Measurements from ENCODE around the gene EIPR1.

EIPR1 gene

DNA sequence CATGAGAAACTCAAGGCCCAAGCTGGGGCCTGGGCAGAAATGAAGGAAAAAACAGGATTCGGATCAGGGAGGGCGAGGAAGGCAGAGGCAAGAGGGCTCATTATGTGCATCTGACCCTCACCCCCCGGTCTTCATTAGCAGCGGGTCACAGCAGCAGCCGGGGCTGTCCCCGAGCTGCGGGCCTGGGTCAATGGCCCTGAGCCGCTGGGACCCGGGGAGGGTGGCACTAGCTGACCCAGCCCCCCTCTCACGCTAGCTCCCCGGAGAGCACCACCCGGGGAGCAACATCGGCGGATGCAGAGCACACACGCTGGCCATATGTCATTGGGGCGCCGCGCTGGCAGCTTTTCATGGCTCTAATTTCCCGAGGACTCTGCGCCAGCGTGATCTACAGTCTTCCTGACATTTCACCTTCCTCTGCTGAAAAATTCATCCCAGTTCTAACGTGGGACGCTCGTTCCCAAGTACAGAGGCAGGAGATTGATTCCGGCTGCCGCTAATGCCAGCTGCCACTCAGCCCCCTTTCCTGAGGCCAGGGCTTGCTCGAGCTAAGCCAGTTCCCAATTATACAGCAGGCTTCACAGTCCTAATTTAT, 63.7 kb downstream of the EIPR1 start:
- TF ChIP-seq, protein P1, sequence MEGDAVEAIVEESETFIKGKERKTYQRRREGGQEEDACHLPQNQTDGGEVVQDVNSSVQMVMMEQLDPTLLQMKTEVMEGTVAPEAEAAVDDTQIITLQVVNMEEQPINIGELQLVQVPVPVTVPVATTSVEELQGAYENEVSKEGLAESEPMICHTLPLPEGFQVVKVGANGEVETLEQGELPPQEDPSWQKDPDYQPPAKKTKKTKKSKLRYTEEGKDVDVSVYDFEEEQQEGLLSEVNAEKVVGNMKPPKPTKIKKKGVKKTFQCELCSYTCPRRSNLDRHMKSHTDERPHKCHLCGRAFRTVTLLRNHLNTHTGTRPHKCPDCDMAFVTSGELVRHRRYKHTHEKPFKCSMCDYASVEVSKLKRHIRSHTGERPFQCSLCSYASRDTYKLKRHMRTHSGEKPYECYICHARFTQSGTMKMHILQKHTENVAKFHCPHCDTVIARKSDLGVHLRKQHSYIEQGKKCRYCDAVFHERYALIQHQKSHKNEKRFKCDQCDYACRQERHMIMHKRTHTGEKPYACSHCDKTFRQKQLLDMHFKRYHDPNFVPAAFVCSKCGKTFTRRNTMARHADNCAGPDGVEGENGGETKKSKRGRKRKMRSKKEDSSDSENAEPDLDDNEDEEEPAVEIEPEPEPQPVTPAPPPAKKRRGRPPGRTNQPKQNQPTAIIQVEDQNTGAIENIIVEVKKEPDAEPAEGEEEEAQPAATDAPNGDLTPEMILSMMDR (IDR thresholded peaks at IDR 0.05; ENCODE audit: poor library complexity, severe bottlenecking), result no peak
- Histone ChIP-seq H3K36me3 (ENCODE audit: low read depth) (no peaks in the 10 kb centered on the region), H3K27ac (ENCODE audit: poor library complexity, severe bottlenecking) (no peak overlapping the region), H3K27me3 (ENCODE audit: insufficient read depth, poor library complexity, severe bottlenecking) (no peaks in the 10 kb centered on the region), H3K4me1 (ENCODE audit: insufficient read depth, poor library complexity, severe bottlenecking) (no peaks in the 10 kb centered on the region), H3K4me3 (ENCODE audit: severe bottlenecking) (no peak overlapping the region), H3K9me3 (ENCODE audit: severe bottlenecking) (no peaks in the 10 kb centered on the region)
- DNase-seq (ENCODE audit: low spot score), result no peak
- ATAC-seq (ENCODE audit: low read depth), result no peak

DNA sequence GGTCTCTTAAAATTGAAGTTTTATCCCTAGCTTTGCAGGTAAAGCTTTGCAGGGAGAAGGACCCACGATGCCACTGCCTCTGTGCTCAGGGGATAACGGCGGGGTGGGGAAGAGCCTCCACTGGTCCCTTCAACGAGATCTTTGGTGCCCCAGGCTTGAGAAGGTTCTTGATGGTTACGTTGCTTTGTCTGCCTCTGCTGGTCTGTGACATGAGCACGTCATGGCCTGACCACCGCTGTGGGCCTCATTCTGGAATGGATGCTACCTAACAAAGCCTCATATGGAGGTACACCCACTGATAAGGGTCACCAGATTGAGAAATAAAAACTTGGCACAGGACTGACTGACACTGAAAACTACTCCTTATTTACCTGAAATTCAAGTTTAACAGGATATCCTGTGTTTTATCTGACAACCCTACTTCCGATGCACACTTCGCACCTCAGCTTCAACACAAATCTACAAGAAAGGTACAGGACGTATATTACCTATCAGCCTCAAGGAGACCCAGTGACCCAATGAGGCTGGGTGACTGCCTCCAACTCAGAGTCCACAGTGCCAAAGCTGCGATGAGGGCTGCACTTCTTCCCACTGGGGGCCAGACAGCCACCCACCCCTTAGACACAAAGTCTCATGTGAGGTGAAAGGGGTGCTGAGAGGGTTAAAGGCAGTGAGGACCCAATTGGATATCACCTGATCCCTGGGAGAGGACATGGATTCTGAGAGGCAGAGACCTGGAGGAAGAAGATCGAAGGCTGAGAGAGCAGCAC, 64.9 kb downstream of the EIPR1 start:
- no peak for ATAC-seq (ENCODE audit: low read depth)
- Histone ChIP-seq H3K27me3 (ENCODE audit: insufficient read depth, poor library complexity, severe bottlenecking) (no peaks in the 10 kb centered on the region), H3K4me3 (ENCODE audit: severe bottlenecking) (no peak overlapping the region)

DNA sequence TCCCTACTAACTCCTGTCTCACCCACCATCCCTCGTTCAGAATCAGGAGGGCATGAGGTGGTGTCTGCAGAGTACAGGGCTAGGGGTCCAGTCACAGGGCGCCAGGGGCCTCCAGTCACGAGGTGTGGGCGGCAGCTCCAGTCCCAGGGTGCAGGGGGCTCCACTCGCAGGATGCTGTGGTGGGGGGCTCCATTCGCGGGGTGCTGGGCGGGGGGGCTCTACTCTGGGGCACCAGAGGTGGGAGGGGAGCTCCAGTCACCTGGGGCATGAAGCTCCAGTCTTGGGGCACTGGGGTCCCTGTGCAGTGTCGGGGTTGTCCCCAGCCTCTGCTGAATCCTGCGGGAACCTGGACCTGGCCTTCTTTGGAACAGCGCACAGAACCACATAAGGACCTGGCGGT, 66.0 kb downstream of the EIPR1 start:
- Histone ChIP-seq H3K4me1 (ENCODE audit: insufficient read depth, poor library complexity, severe bottlenecking) (no peaks in the 10 kb centered on the region), H3K27ac (ENCODE audit: poor library complexity, severe bottlenecking) (no peak overlapping the region), H3K4me3 (ENCODE audit: severe bottlenecking) (no peak overlapping the region), H3K27me3 (ENCODE audit: insufficient read depth, poor library complexity, severe bottlenecking) (no peaks in the 10 kb centered on the region), H3K9me3 (ENCODE audit: severe bottlenecking) (no peaks in the 10 kb centered on the region), H3K36me3 (ENCODE audit: low read depth) (no peaks in the 10 kb centered on the region)
- TF ChIP-seq, protein P1 (IDR thresholded peaks at IDR 0.05; ENCODE audit: poor library complexity, severe bottlenecking), result no peak
- ATAC-seq (ENCODE audit: low read depth), result no peak
- DNase-seq (ENCODE audit: low spot score), result no peak

More for the DNA sequence above, 64.9 kb downstream of the EIPR1 start:
- H3K9me3 ChIP-seq (ENCODE audit: severe bottlenecking), result no peaks in the 10 kb centered on the region
- DNase-seq (ENCODE audit: low spot score), result no peak
- H3K27ac ChIP-seq (ENCODE audit: poor library complexity, severe bottlenecking), result no peak overlapping the region
- no peaks in the 10 kb centered on the region for H3K4me1 ChIP-seq (ENCODE audit: insufficient read depth, poor library complexity, severe bottlenecking)
- TF ChIP-seq, protein P1 (IDR thresholded peaks at IDR 0.05; ENCODE audit: poor library complexity, severe bottlenecking), result no peak
- no peaks in the 10 kb centered on the region for H3K36me3 ChIP-seq (ENCODE audit: low read depth)

DNA sequence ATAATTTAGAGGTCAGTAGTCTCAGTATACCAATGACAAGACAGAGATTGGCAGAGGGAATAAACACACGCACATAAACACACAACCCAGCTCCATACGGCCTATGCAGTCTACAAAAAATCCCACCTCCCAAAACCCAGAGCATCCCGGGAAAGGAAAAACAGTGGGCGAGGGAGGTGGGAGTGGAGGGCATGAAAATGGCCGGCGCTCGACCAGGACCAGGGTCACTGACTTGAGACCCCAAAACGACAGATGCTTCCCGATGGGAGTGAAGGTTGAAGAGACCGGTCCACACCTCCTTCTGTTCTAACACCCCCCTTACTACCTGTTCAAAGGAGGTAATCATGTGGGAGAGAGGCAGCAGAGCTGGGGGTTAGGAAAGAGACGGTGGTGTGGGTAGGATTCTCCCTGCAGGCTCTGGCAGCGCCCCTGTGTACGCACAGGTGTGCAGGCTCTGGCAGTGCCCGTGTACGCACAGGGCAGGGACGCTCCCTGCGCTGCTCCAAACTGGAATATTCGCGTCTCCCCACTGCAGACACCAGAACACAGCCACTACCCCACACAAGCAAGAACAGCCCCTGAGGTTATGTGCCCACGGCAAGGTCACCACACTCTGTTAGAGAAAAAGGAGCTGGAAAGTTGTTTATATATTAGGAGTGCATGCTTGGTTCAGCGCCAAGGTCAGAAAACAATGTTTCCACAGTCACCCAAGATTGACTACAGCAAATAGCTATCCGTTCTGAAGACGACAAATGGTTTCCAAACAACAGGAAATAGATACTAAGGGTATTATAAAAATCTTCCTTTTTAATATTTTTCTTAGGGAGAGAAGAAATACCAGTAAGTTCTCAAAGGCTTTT, 67.9 kb downstream of the EIPR1 start:
- DNase-seq (ENCODE audit: low spot score), result no peak
- ATAC-seq (ENCODE audit: low read depth), result no peak
- H3K27me3 ChIP-seq (ENCODE audit: insufficient read depth, poor library complexity, severe bottlenecking), result no peaks in the 10 kb centered on the region
- H3K9me3 ChIP-seq (ENCODE audit: severe bottlenecking), result no peaks in the 10 kb centered on the region
- TF ChIP-seq, protein P1 (IDR thresholded peaks at IDR 0.05; ENCODE audit: poor library complexity, severe bottlenecking), result no peak
- no peaks in the 10 kb centered on the region for H3K4me1 ChIP-seq (ENCODE audit: insufficient read depth, poor library complexity, severe bottlenecking)
- no peak overlapping the region for H3K4me3 ChIP-seq (ENCODE audit: severe bottlenecking)
- no peaks in the 10 kb centered on the region for H3K36me3 ChIP-seq (ENCODE audit: low read depth)
- no peak overlapping the region for H3K27ac ChIP-seq (ENCODE audit: poor library complexity, severe bottlenecking)

Data from RWPE2 (cell line).